CD14-positive monocyte (primary cell): ENCODE data around the gene GTF3C1. TPM values are rescaled to one million over a fixed set of nuclear protein-coding genes. Genes with fewer than 3 reads are reported as not detected.

ENCODE experiments used
- DNase-seq, 3 donors: peaks; one replicate each; pipeline ENCODE4 v3.0.0-alpha.2; 2011 to 2022
- H2AFZ ChIP-seq: 2 replicates; pipeline ENCODE4 v1.6.0; 2012; ENCODE audit warnings: mild to moderate bottlenecking, low read depth, low read length, inconsistent platforms; ENCODE audit not compliant: insufficient read depth, poor library complexity, severe bottlenecking
- H3K27ac ChIP-seq, 2 donors: 1 replicate in 1 of 2; 2 replicates in 1 of 2; pipeline ENCODE4 v1.5.1; 2012 to 2013; ENCODE audit warnings: low read length in 2 of 2, control low read depth in 1 of 2, inconsistent platforms in 1 of 2, low read depth in 1 of 2, mild to moderate bottlenecking in 1 of 2
- H3K27me3 ChIP-seq, 2 donors: one replicate each; pipeline versions ENCODE4 v1.6.0 to v1.6.1; 2011 to 2013; ENCODE audit warnings: low read length in 2 of 2; ENCODE audit not compliant: control insufficient read depth in 2 of 2, insufficient read depth in 2 of 2
- H3K36me3 ChIP-seq, 2 donors: replicated peaks in 1 of 2; 1 replicate in 1 of 2; 2 replicates in 1 of 2; pipeline versions ENCODE4 v1.5.1 to v1.6.1; 2012 to 2013; ENCODE audit warnings: low read length in 2 of 2, control low read depth in 1 of 2, inconsistent platforms in 1 of 2, mild to moderate bottlenecking in 1 of 2; ENCODE audit not compliant: insufficient read depth in 2 of 2, control insufficient read depth in 1 of 2
- H3K4me1 ChIP-seq, 2 donors: 1 replicate in 1 of 2; 2 replicates in 1 of 2; pipeline versions ENCODE4 v1.5.1 to v1.6.1; 2012 to 2013; ENCODE audit warnings: low read length in 2 of 2, control low read depth in 1 of 2, inconsistent platforms in 1 of 2, mild to moderate bottlenecking in 1 of 2, moderate library complexity in 1 of 2; ENCODE audit not compliant: insufficient read depth in 2 of 2, control insufficient read depth in 1 of 2
- H3K4me2 ChIP-seq: replicated peaks from 2 replicates; pipeline ENCODE3; 2012; ENCODE audit warnings: low read length, moderate library complexity, mild to moderate bottlenecking; ENCODE audit not compliant: poor library complexity, severe bottlenecking; ENCODE audit errors: extremely low read depth
- H3K4me3 ChIP-seq, 3 experiments: fragments of 200-600 bp in 1 of 3; sonication (generic) in 1 of 3; replicated peaks in 1 of 3; 1 replicate in 2 of 3; 2 replicates in 1 of 3; pipeline ENCODE4 v1.5.1; 2011 to 2013; ENCODE audit warnings: low read length in 3 of 3, mild to moderate bottlenecking in 3 of 3, control low read depth in 2 of 3, low read depth in 2 of 3, inconsistent platforms in 1 of 3, moderate library complexity in 1 of 3
- H3K79me2 ChIP-seq: 2 replicates; pipeline ENCODE4 v1.6.0; 2012; ENCODE audit warnings: mild to moderate bottlenecking, control low read depth, inconsistent platforms, low read length, moderate library complexity; ENCODE audit not compliant: insufficient read depth
- H3K9ac ChIP-seq: 2 replicates; pipeline ENCODE4 v1.6.0; 2017; ENCODE audit warnings: low read length, mild to moderate bottlenecking; ENCODE audit not compliant: insufficient read depth, poor library complexity, severe bottlenecking
- H3K9me3 ChIP-seq, 2 donors: replicated peaks in 1 of 2; 1 replicate in 1 of 2; 2 replicates in 1 of 2; pipeline versions ENCODE4 v1.5.1 to v1.6.1; 2012 to 2013; ENCODE audit warnings: low read length in 2 of 2, control low read depth in 1 of 2; ENCODE audit not compliant: control insufficient read depth in 1 of 2, insufficient read depth in 1 of 2
- H4K20me1 ChIP-seq: 2 replicates; pipeline ENCODE4 v1.6.0; 2012; ENCODE audit warnings: mild to moderate bottlenecking, low read length, control low read depth, moderate library complexity; ENCODE audit not compliant: insufficient read depth
- H3K27ac Mint-ChIP-seq, 7 donors: one replicate each; pipeline ENCODE4 v1.8.0; 2020; ENCODE audit warnings: mild to moderate bottlenecking in 7 of 7, mixed read lengths in 7 of 7, moderate library complexity in 6 of 7, inconsistent platforms in 2 of 7
- H3K27me3 Mint-ChIP-seq, 3 donors: one replicate each; pipeline ENCODE4 v1.8.0; 2021 to 2022; ENCODE audit warnings: low read depth in 3 of 3, mild to moderate bottlenecking in 3 of 3, mixed read lengths in 3 of 3, moderate library complexity in 3 of 3, inconsistent platforms in 1 of 3
- H3K36me3 Mint-ChIP-seq, 2 donors: one replicate each; pipeline ENCODE4 v1.8.0; 2020; ENCODE audit warnings: mixed read lengths in 2 of 2, inconsistent platforms in 1 of 2, mild to moderate bottlenecking in 1 of 2
- H3K4me1 Mint-ChIP-seq: one replicate; pipeline ENCODE4 v1.8.0; 2020; ENCODE audit warnings: mild to moderate bottlenecking, mixed read lengths
- H3K4me3 Mint-ChIP-seq, 2 donors: one replicate each; pipeline ENCODE4 v1.8.0; 2020; ENCODE audit warnings: mild to moderate bottlenecking in 2 of 2, mixed read lengths in 2 of 2, moderate library complexity in 1 of 2
- H3K9me3 Mint-ChIP-seq, 7 donors: one replicate each; pipeline ENCODE4 v1.8.0; 2020 to 2022; ENCODE audit warnings: mixed read lengths in 7 of 7, mild to moderate bottlenecking in 6 of 7, moderate library complexity in 6 of 7, inconsistent platforms in 2 of 7
- CTCF ChIP-seq: fragments of 200-600 bp; IDR thresholded peaks from one replicate; pipeline ENCODE4 v1.8.0; 2022; ENCODE audit warnings: antibody characterized with exemption, mild to moderate bottlenecking
- WGBS: methylation state at CpG from one replicate; pipeline ENCODE4 v1.1.5; 2013; ENCODE audit warnings: missing lambda C conversion rate; ENCODE audit not compliant: insufficient coverage; 5-methylcytosine and 5-hydroxymethylcytosine counted together
- intact Hi-C, 2 donors: fragments of 100-400 bp; cut with micrococcal nuclease; formaldehyde crosslinking; loops; one replicate each; pipeline versions ENCODE4 v1.15.0 to v1.15.1; 2023
- polyA plus RNA-seq, 3 donors: library from polyadenylated mRNA; depleted of rRNA in 1 of 3; unstranded in 2 of 3; stranded (reverse) in 1 of 3; fragments of 300-500 nt in 2 of 3; fragments of >200 nt in 1 of 3; fragmentation: Illumina TruSeq in 2 of 3; gene quantifications; 1 replicate in 2 of 3; 2 replicates in 1 of 3; pipeline ENCODE4 v1.2.3, GENCODE V29; 2012 to 2021

GTF3C1 gene
- polyA plus RNA-seq, 3 donors, result 7.0 to 22.0 (median 12.8) TPM

GRCh38 chr16:27489906-27490305 lies 59.8 kb downstream of the GTF3C1 start:
- Histone ChIP-seq H2AFZ (no peak overlapping the region), H3K27me3 (no peaks in the 10 kb centered on the region), H3K27ac (no peak overlapping the region), H3K4me3 (no peak overlapping the region), H3K9me3 (no peaks in the 10 kb centered on the region), H4K20me1 (no peaks in the 10 kb centered on the region), H3K36me3 (peaks cover 94 to 100% of the 10 kb centered on the region in 2 donors), H3K4me2 (no peak overlapping the region), H3K9ac (no peak overlapping the region), H3K4me1 (no peaks in the 10 kb centered on the region), H3K79me2 (no peaks in the 10 kb centered on the region)
- H3K27ac Mint-ChIP-seq, result peak overlapping the region in 1 of 7 donors; percentile 37
- intact Hi-C loops, result no loop called here
- WGBS, result 100% methylated on average over 7 of the region's 7 CpGs
- DNase-seq, result no peak
- H3K4me3 Mint-ChIP-seq, result no peak overlapping the region
- H3K9me3 Mint-ChIP-seq, result peaks cover 0 to 2% (median 0%) of the 10 kb centered on the region in 7 donors
- no peaks in the 10 kb centered on the region for H3K4me1 Mint-ChIP-seq
- no peaks in the 10 kb centered on the region for H3K27me3 Mint-ChIP-seq
- peaks cover 86 to 98% of the 10 kb centered on the region in 2 donors for H3K36me3 Mint-ChIP-seq
- TF ChIP-seq CTCF, result no peak

- no peaks in the 10 kb centered on the region for H4K20me1 ChIP-seq
- no peak overlapping the region for H3K27ac ChIP-seq
- no peaks in the 10 kb centered on the region for H3K27me3 ChIP-seq
- Mint-ChIP-seq H3K4me1 (no peaks in the 10 kb centered on the region), H3K27me3 (no peaks in the 10 kb centered on the region), H3K27ac (peak overlapping the region in 1 of 7 donors; percentile 37), H3K36me3 (peaks cover 86 to 98% of the 10 kb centered on the region in 2 donors), H3K4me3 (no peak overlapping the region), H3K9me3 (peaks cover 0 to 2% (median 0%) of the 10 kb centered on the region in 7 donors)
- H3K9ac ChIP-seq, result no peak overlapping the region
- H3K9me3 ChIP-seq, result no peaks in the 10 kb centered on the region
- no peak for DNase-seq
- peaks cover 94 to 100% of the 10 kb centered on the region in 2 donors for H3K36me3 ChIP-seq
- intact Hi-C loops, result no loop called here
- no peak overlapping the region for H3K4me2 ChIP-seq
- H2AFZ ChIP-seq, result no peak overlapping the region
- 99% methylated on average over 21 of the region's 21 CpGs for WGBS
- H3K79me2 ChIP-seq, result no peaks in the 10 kb centered on the region
- no peak for TF ChIP-seq CTCF
- no peaks in the 10 kb centered on the region for H3K4me1 ChIP-seq
- H3K4me3 ChIP-seq, result no peak overlapping the region
Measured at GRCh38 chr16:27489421-27489820, 60.3 kb downstream of the GTF3C1 start.
